Measurements from ENCODE around the gene RALGAPA2. TPM values are rescaled to one million over a fixed set of nuclear protein-coding genes. Genes with fewer than 3 reads are reported as not detected.

Gene RALGAPA2
- total RNA-seq, 1 experiment from 2014 or later: 9.5 TPM

- no peak for DNase-seq (ENCODE audit: low read depth)
These were observed 9.0 kb upstream of the RALGAPA2 start for GRCh38 chr20:20721489-20721888.

GRCh38 chr20:20720158-20720557 lies 7.7 kb upstream of the RALGAPA2 start:
- no peak for DNase-seq (ENCODE audit: low read depth)

- DNase-seq (ENCODE audit: low read depth): no peak
These were observed 7.0 kb upstream of the RALGAPA2 start for GRCh38 chr20:20719411-20719810.

- peak; percentile 48 for DNase-seq (ENCODE audit: low read depth)
These were observed 861 bp upstream of the RALGAPA2 start for GRCh38 chr20:20713244-20713765.

DNA sequence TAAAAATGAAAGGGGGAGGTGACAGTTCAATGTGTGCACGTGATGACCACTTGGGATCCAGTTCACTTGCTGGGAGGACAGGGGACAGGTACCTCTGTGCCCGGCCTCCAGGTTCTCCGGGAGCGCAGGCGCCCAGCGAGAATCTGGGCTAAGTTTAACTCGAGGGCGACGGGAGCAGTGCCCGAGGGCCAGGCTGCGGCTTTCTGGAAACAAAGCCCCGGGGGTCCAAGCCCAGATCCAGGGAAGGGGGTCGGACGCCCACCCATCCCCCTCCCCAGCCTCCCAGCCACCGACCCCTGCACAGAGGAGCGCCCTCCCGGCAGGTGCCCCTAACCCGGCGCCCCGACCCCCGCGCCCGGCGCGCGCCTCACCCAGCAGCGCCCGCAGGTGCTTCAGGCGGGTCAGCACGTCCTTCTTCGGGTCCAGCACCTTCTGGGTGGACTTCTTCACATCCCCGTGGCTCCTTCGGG lies 405 bp downstream of the RALGAPA2 start:
- DNase-seq (ENCODE audit: low read depth): peak; percentile 29

GRCh38 chr20:20711413-20711812 lies 1.0 kb downstream of the RALGAPA2 start:
- DNase-seq (ENCODE audit: low read depth): no peak

GRCh38 chr20:20710443-20711315 lies 1.8 kb downstream of the RALGAPA2 start:
- DNase-seq (ENCODE audit: low read depth): peak; percentile 13

DNA sequence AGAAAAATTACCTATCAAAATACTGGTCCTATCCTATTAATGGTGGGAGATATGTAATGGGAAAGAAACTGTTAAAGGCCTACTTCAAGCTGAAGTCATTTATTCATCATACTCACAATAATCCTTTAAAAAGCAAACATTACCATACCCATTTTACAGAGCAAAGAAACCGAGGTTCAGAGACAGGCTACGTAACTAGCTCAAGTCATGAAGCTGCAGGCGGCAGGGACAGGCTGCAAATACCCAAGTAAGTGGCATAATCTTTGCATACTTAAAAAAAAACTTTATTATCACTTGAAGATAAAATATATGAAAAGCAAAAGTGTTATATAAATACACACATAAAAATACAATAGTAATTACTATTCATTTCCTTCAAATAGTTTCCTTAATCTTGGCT lies 2.6 kb downstream of the RALGAPA2 start:
- DNase-seq (ENCODE audit: low read depth): no peak

GRCh38 chr20:20706285-20706684 lies 6.2 kb downstream of the RALGAPA2 start:
- DNase-seq (ENCODE audit: low read depth): no peak

DNA sequence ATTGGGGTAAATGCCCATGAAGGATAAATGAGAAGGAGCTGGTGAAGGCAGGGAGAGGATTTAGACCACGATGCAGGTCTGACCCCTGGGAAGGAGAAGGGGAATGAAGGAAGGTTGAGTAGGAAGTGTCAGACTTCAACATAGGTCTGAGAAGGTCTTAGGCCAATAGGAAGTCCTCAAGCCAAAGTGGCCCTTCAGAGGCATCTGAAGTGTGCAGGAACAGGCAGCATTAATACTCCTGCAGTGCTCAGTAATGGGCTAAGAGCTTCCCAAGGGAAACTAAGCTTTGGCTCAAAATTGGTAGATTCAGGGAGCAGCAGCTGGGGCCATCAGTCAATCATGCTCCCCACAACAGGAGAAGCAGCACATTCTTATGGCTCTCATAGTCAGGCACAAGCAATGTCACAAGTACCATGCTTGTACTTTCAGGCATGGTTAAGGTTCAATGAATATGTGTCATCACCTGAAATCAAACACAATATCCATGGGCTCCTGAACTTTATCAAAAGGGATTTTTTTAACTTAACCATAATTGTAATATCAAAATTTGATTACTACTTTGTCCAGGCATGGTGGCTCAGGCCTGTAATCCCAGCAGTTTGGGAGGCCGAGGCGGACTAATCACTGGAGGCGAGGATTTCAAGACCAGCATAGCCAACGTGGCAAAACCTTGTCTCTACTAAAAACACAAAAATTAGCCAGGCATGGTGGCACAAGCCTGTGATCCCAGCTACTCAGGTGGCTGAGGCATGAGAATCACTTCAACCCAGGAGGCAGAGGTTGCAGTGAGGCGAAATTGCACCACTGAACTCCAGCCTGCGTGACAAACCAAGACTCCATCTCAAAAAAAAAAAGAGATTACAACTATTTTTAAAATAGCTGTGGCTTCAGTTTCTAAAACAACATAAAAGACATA lies 9.9 kb downstream of the RALGAPA2 start:
- no peak for DNase-seq (ENCODE audit: low read depth)

GRCh38 chr20:20699917-20700316 lies 12.5 kb downstream of the RALGAPA2 start:
- DNase-seq (ENCODE audit: low read depth): no peak

GRCh38 chr20:20699144-20699543 lies 13.3 kb downstream of the RALGAPA2 start:
- DNase-seq (ENCODE audit: low read depth): no peak

GRCh38 chr20:20697325-20697845 lies 15.1 kb downstream of the RALGAPA2 start:
- DNase-seq (ENCODE audit: low read depth): no peak

DNA sequence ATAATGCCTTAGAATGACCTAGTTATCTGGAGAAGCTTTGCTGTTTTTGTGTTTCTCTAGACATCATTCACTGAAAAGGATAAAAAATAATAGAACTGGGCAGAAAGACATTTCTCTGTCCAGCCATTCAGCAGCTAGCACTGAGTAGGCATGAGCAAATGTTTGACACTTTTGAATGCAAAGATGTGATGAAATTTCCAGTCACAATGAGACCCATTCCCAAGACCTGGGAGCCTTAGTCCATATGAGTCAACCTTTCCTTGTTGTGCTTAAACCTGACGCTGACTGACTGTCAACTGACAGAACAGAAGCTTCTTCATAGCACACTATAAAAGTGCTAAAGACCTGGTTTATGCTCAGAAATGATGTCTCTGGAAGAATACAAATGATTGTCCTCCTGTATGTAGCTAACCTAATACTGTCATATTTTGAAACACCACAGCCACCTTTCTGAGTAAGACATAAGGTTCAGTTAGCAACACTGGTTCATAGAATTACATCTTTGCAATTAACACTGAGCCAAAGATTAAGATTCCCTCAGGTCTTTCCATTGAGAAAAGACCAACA lies 17.1 kb downstream of the RALGAPA2 start:
- DNase-seq (ENCODE audit: low read depth): peak; percentile 7

GRCh38 chr20:20694591-20694990 lies 17.9 kb downstream of the RALGAPA2 start:
- no peak for DNase-seq (ENCODE audit: low read depth)

DNA sequence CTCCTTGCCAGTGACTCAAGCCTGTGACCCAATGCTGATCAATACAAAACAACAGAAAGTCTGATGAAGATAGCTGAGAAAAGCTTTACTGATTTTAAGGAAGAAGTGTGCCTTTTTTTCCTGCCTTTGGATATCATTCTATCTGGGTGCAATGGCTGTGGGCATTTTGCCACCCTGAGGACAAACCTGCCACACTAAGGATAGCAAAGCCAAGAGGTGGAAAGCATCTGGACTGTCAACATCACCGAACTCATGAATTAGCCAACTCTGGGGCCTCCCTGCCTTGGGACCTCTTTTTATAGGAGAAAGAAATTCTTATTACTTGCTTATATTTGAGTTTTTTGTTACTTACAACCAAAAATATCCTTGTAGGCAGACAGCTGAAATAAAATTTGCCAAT lies 19.9 kb downstream of the RALGAPA2 start:
- DNase-seq (ENCODE audit: low read depth): no peak

GRCh38 chr20:20691477-20692235 lies 20.8 kb downstream of the RALGAPA2 start:
- no peak for DNase-seq (ENCODE audit: low read depth)

GRCh38 chr20:20690676-20691476 lies 21.6 kb downstream of the RALGAPA2 start:
- no peak for DNase-seq (ENCODE audit: low read depth)

DNA sequence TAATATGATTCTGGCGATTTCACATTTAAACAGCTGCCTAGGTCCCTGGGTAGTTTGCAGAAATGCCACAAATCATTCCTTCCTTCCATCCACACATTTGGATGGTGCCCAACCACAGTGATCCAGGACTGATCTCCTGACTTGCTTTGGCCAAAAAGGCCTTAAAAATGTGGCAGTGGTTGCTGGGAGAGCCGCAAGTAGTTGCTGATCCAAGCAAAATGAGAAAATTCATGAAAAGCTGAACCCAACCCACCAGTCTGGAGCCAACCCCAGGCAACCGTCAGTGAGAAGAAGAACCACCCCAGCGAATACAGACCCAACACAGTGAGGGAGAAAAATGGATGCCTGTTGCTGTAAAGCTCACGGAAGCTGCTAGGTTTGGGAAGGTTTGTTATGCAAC lies 25.1 kb downstream of the RALGAPA2 start:
- DNase-seq (ENCODE audit: low read depth): no peak

DNA sequence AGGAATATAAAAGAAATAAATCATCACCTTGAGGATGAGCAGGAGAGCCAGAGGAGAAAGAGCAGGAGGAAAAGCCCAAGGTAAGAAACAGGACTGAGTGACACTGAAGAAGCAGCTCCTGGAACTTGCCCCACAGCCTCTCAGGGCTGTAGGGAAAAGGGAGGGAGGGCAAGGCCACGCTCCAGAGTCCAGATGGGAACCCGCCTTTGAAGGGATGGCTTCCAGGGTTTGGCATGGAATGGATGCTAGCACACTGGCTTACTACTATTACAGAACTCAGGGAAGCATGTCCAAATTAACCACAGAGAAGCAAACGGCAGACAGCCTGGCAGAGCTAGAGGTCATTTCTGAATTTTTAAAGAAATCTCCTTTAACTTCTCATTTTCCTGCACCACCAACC lies 26.8 kb downstream of the RALGAPA2 start:
- no peak for DNase-seq (ENCODE audit: low read depth)

Data from M059J (cell line).